ENCODE measurements around the gene TNFRSF12A. TPM values are rescaled to one million over a fixed set of nuclear protein-coding genes. Genes with fewer than 3 reads are reported as not detected.

TNFRSF12A gene
- total RNA-seq, 1 experiment from 2014 or later = 147 TPM

DNA sequence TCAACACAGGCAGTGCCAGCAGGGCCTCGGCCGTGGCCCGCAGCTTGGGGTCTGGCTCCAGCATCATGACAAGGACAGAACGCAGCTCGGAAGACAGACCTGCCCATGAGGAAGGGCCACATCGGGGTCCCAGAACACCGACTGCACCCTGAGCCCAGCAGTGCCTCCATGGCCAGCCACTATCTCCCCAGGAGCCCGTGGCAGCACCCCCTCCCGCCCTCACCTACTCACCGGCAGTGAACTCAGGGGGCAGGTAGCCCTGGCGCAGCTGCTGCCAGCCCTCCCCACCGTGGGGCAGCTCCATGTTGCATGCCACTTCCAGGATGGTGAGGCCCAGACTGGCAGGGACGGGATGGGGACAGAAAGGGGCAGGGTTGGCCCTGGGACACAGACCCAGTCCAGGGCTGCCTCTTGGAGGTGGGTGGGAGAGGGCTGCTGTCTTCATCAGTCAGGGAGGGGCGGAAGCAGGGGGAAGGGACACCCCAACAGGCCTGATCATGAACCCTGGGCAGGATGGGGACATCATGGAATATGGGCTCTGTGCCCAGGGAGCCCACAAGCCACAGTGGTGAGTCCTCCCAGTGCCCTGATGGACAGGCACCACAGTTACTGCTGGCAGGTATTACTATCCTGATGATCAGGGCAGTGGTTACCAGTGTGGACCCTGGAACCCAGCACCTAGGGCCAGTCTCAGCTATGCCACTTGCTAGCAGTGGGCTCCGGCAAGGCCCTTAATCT is 45.7 kb upstream of the TNFRSF12A start:
- no peak overlapping the region for H4K5ac ChIP-seq (ENCODE audit: insufficient read length, low read depth, low read length)
- Mint-ChIP-seq H3K36me3 (ENCODE audit: insufficient read depth in 1 of 3, low read depth in 3 of 3) (peaks cover 11 to 47% (median 41%) of the 10 kb centered on the region in 3 experiments; a peak in 6 of 7 replicates), H3K9me3 (no peaks in the 10 kb centered on the region), H3K27me3 (ENCODE audit: low read depth) (no peaks in the 10 kb centered on the region; the same call in none of the 2 replicates), H3K27ac (no peak overlapping the region), H3K4me3 (no peak overlapping the region), H3K4me1 (peaks cover 15 to 16% of the 10 kb centered on the region in 2 experiments)
- no peak overlapping the region for H2AK5ac ChIP-seq (ENCODE audit: insufficient read length, low read length)
- H3K14ac ChIP-seq (ENCODE audit: insufficient read depth, low read length) = no peak overlapping the region
- DNase-seq = no peak
- H3K23ac ChIP-seq (ENCODE audit: insufficient read length, low read depth, low read length) = no peak overlapping the region
- TF ChIP-seq, protein P1, sequence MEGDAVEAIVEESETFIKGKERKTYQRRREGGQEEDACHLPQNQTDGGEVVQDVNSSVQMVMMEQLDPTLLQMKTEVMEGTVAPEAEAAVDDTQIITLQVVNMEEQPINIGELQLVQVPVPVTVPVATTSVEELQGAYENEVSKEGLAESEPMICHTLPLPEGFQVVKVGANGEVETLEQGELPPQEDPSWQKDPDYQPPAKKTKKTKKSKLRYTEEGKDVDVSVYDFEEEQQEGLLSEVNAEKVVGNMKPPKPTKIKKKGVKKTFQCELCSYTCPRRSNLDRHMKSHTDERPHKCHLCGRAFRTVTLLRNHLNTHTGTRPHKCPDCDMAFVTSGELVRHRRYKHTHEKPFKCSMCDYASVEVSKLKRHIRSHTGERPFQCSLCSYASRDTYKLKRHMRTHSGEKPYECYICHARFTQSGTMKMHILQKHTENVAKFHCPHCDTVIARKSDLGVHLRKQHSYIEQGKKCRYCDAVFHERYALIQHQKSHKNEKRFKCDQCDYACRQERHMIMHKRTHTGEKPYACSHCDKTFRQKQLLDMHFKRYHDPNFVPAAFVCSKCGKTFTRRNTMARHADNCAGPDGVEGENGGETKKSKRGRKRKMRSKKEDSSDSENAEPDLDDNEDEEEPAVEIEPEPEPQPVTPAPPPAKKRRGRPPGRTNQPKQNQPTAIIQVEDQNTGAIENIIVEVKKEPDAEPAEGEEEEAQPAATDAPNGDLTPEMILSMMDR (conservative IDR thresholded peaks at IDR 0.05) = no peak
- H2BK12ac ChIP-seq (ENCODE audit: insufficient read length, low read depth, low read length) = no peak overlapping the region
- H3K4ac ChIP-seq (ENCODE audit: low read depth, low read length) = no peak overlapping the region
- WGBS (ENCODE audit: extremely low coverage, insufficient read length, low lambda C conversion rate) = no CpG with 5 or more reads among the region's 15 CpGs
- H2AFZ ChIP-seq (ENCODE audit: low read length) = no peak overlapping the region
- H3K79me1 ChIP-seq (ENCODE audit: insufficient read depth, low read depth, low read length, poor library complexity, severe bottlenecking) = no peaks in the 10 kb centered on the region
- H3K79me2 ChIP-seq (ENCODE audit: insufficient read depth, low read length) = no peaks in the 10 kb centered on the region
- no peak overlapping the region for H2BK15ac ChIP-seq (ENCODE audit: low read depth, low read length)
- peaks cover 3% of the 10 kb centered on the region for H4K20me1 ChIP-seq (ENCODE audit: control insufficient read depth, insufficient read depth, insufficient read length)
- H3K18ac ChIP-seq (ENCODE audit: insufficient read length, low read depth, low read length) = no peak overlapping the region
- peaks cover 4% of the 10 kb centered on the region for H3K23me2 ChIP-seq (ENCODE audit: insufficient read length, low read depth, low read length, poor library complexity, severe bottlenecking)
- no peak overlapping the region for H3K56ac ChIP-seq (ENCODE audit: insufficient read length, low read depth, low read length)
- no peak overlapping the region for H2BK5ac ChIP-seq (ENCODE audit: insufficient read length, low read length)
- no peak overlapping the region for H3K4me2 ChIP-seq (ENCODE audit: insufficient read depth, insufficient read length, low read length)
- H3K4me1 ChIP-seq (ENCODE audit: insufficient read depth, low read length) = no peaks in the 10 kb centered on the region
- no peak overlapping the region for H3K27ac ChIP-seq (ENCODE audit: insufficient read length, low read depth, low read length)
- no peaks in the 10 kb centered on the region for H3K9me3 ChIP-seq (ENCODE audit: control insufficient read depth, low read depth, low read length)
- H2BK20ac ChIP-seq (ENCODE audit: low read depth, low read length, poor library complexity, severe bottlenecking) = no peak overlapping the region
- H2BK120ac ChIP-seq (ENCODE audit: low read depth, low read length, poor library complexity, severe bottlenecking) = no peak overlapping the region
- no peak overlapping the region for H4K8ac ChIP-seq (replicated peaks; ENCODE audit: insufficient read length, low read depth, low read length)
- no peak overlapping the region for H3K9ac ChIP-seq (ENCODE audit: extremely low read depth, insufficient read length, low read length)
- no peaks in the 10 kb centered on the region for H3K27me3 ChIP-seq (ENCODE audit: insufficient read depth, low read length)
- no peak overlapping the region for H3T11ph ChIP-seq (ENCODE audit: low read length)
- H4K91ac ChIP-seq (ENCODE audit: insufficient read length, low read depth, low read length) = no peak overlapping the region

All from H9 (cell line).